Occipital lobe (tissue), 3 donors: ENCODE measurements around the gene G3BP2. TPM values are rescaled to one million over a fixed set of nuclear protein-coding genes. Genes with fewer than 3 reads are reported as not detected.

Experiments used
- DNase-seq: peaks from one replicate; lab custom pipeline; 2025; lab: John Stamatoyannopoulos, UW
- small RNA-seq: library from RNA; depleted of rRNA; stranded (forward); fragments of <200 nt; gene quantifications from one replicate; pipeline ENCODE3, GENCODE V24; 2014
- total RNA-seq: library from RNA; depleted of rRNA; stranded (reverse); fragments of >200 nt; gene quantifications from one replicate; pipeline ENCODE4 v1.2.3, GENCODE V29; 2014

G3BP2 gene
- total RNA-seq, 1 donor from 2014 or later, result 395 TPM

GRCh38 chr4:75643651-75644050, 29.6 kb downstream of the G3BP2 start:
- DNase-seq, result no peak

DNA sequence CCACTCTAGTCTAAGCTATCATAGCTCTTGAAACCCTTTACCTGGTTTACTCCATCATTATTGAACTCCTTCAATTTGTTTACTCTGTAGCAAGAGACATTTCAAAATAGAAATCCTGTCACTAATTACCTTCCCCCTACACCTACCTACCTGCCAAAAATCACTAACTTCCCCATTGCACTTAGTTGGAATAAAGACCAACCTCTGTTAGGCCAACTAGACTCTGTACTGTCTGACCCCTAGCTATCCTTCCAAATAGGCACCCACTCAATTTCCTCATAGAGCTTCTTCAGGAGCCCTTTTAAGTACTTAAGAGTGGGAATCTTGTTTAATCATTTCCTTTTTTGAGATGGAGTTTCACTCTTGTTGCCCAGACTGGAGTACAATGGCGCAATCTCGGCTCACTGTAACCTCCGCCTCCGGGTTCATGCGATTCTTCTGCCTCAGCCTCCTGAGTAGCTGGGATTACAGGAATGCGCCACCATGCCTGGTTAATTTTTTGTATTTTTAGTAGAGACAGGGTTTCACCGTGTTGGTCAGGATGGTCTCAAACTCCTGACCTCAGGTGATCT, 34.0 kb downstream of the G3BP2 start:
- no peak for DNase-seq

DNA sequence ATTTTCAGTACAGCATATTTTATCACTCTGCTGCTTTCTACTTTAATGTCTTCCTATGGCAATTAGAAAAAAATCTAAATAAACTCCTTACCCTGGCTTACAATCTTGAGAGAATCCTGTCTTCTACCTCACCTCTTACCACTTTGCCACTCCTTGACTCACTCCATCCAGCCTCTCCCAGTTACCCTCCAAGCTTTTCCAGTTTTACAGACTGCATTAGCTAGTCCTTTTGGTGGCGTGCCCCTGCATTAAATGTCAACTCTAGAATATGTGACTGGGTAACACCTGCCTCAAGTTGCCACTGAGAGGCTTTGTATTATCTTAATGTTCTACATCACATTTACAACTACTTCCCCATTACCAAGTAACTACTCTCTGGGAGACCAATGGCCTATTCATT, 35.4 kb downstream of the G3BP2 start:
- DNase-seq, result no peak

GRCh38 chr4:75637176-75637575, 36.0 kb downstream of the G3BP2 start:
- DNase-seq, result no peak

DNA sequence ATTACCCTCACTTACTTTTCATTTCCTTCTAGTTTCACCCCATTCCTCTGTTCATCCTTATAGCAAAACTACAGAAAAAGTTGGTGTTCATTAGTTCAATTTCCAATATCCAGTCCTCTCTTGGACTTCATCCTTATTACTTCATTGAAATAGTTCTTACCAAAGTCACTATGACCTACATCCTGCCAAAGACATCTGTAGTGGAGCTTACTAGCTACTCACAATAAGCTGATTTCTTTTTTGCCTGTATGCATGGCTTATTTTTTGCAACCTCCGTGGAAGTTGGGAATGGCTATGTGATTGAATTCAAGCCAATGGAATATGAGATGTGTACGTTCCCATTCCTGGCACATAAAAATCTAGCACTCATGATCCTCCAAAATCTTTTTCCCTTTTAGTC, 38.3 kb downstream of the G3BP2 start:
- no peak for DNase-seq

DNA sequence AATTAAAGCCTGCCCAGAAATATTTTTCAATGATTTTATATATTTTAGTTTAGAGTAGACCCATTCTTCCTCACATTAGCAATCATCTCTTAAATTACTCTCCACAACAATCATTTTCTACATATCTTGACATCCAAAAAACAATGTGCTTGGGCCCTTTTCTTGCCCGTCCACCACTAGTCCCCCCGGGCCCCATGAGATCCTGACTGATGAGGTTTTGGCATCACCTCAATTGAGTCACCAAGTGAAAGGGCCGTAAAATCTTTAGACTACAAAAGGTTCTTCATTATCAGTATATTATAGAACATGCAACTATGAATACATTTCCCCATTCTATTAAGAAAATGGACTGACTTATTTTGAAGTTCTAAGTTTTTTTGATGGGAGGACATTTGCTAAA, 38.9 kb downstream of the G3BP2 start:
- DNase-seq, result no peak

DNA sequence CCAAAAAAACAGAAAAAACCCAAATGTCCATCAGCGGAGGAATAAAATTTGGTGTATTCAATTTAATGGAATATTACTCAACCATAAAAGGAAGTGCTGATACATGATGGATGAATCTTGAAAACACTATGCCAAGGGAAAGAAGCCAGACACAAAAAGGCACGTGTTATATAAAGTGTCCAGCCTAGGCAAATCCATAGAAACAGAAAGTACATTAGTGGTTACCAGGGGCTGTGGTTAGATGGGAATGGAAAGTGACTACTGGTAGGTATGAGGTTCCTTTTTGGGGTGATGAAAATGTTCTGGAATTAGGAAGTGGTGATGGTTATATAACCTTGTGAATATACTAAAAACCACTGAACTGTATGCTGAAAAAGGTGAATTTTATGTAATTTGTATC, 39.4 kb downstream of the G3BP2 start:
- DNase-seq, result no peak

DNA sequence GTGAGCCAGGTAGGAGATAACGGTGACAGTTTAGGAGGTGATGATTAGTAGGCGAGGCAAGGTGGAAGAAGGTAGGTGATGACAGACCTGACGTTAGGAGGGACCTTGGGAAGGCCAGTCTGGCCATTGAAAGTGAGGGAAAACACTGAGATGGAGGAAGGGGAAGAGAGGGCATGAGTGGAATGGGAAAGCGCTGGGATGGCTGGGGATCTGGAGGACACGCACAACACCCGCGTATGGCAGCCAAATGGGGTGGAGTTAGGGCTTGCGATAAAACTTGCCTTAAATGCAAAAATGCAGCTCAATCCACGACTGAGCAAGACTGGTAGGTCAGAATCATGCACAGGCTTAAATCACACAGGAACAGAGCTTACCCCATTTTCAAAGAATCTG, 42.3 kb downstream of the G3BP2 start:
- peak; percentile 17 for DNase-seq

DNA sequence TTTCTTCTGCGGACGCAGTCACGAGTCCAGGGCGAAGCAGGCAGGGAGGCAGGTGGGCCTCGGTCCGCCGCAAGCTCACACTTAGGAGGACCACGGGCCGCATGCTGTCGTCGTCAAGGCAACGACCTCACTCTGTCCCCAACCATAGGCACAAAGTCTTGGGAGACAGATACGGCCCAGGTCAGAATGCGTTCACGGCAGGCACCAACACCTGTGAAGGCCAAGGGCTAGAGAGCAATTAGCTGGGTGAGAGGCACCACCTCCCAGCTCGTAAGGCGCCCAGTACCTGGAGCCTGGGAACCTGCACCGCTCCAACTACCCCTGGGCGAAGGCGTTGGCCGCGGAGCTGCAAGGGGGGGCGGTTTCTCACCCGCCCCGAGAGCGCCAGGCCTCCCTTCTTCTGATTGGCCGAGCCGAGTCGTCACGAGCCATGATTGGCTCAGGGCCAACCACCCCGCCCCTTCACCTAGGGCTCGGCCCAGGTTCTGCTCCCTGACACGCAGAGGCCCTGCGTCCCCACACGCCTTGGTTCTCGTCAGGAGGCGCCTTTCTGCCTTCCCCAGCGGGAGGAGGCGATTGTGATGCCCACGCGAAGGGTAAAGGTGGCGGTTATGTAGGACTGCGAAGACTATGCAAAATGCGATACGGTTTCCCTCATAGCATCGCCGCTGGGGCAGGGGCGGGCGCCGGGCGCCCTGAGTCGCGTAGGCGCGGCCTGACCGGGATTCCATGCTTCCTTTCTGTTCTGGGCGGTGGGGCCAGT, 42.9 kb downstream of the G3BP2 start, which contains the start of gene CDKL2:
TSS of gene CDKL2 (minus strand) at position 355 of the 763 bp plus-strand sequence. CDS start 4,540 bp downstream, outside the sequence.
- peak; percentile 80 for DNase-seq

GRCh38 chr4:75629239-75629638, 44.0 kb downstream of the G3BP2 start:
- no peak for DNase-seq

DNA sequence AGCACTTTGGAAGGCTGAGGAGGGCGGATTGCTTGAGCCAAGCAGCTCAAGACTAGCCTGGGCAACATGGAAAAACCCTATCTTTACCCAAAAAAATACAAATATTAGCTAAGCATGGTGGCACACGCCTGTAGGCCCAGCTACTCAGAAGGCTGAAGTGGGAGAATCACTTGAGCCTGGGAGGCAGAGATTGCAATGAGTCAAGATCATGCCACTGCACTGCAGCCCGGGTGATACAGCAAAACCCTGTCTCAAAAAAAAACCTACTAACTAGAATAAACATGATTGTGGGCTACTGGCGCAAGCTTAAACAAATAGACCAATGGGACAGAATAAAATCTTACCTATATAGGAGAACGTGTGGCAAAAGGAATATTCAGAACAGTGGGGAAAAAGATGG, 50.2 kb downstream of the G3BP2 start:
- DNase-seq, result no peak

GRCh38 chr4:75621715-75622114, 51.5 kb downstream of the G3BP2 start:
- no peak for DNase-seq

- DNase-seq, result no peak
These were observed 60.9 kb downstream of the G3BP2 start for GRCh38 chr4:75612306-75612705.

GRCh38 chr4:75605928-75606327, 67.3 kb downstream of the G3BP2 start:
- no peak for DNase-seq

DNA sequence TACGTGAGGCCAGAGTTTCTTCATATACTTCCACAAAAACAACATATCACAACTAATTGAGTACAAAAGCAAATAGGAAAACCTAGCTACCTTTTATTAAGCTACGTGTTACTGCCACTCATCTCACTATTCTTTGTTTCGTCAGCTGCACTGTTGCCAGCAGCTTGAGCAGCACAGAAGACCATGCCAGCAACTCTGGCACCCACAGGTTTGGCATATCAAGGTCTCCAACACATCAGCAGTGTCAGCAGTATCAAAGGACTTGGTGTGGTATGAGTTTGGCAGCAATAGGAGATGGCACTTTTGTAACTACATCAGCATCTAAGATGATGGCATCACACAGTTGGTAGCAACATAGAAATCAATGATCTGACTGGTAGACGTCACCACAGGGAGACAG, 73.6 kb downstream of the G3BP2 start:
- no peak for DNase-seq

DNA sequence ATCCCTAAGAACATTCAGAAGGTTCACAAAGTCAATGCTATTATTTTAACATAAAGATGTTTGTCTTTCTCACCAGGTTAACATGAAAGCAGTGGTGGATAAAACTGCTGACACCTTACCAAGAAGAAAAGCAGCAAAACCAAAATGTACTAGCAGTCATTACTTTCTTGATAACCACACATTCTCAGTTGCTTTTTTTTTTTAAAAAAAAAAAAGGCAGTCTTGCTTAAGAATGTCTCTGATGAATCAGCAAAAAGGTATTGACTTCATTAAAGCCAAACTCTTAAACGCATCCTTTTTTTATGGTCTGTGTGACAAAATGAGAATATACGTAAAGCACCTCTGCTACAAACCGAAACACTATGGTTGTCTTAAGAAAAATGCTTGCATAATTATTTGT, 74.8 kb downstream of the G3BP2 start:
- no peak for DNase-seq

- DNase-seq, result no peak
These were observed 77.2 kb downstream of the G3BP2 start for GRCh38 chr4:75596061-75596460.

DNA sequence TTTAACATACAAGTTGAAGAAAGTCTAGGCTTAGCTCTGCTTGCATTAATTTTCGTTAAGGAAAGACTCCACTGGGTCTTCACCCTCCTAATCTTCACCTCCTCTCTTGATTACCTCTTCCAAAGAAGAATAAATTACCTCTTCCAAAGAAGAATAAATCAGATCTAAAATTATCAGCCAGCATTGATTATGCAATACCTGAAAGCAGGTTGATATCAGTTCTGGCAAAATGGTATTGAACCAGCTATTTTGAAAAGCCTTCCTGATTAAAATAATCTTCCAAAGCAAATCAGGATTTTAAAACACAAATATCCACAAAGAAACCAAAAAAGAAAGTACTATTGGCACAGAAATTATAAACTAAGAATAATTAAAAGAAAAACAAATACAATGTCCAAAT, 79.8 kb downstream of the G3BP2 start:
- DNase-seq, result no peak

Small RNAs within 50 kb of the gene (small RNA-seq; reads per million reads assigned to genes)
- gene RF00019, result not detected

Other genes starting within 250 kb of the G3BP2 start
- gene RCHY1, start 159.0 kb downstream of the G3BP2 start, total RNA-seq, result 51.6 TPM
- gene THAP6, start 158.9 kb downstream of the G3BP2 start, total RNA-seq, result 18.6 TPM
- gene ODAPH, start 117.3 kb downstream of the G3BP2 start, total RNA-seq, result not detected
- 59.4 TPM for gene CDKL2, start 42.9 kb downstream of the G3BP2 start, total RNA-seq
- 56.6 TPM for gene USO1, start 51.2 kb upstream of the G3BP2 start, total RNA-seq
- gene PPEF2, start 229.0 kb upstream of the G3BP2 start, total RNA-seq, result not detected